HL-60 (cell line): Measurements from ENCODE around the gene EHD1.

Experiments
- CTCF ChIP-seq: IDR thresholded peaks from one replicate; pipeline ENCODE4 v1.5.1; 2011; ENCODE audit warnings: low read length, control low read depth, inconsistent platforms; ENCODE audit not compliant: insufficient read depth
- POLR2AphosphoS5 ChIP-seq: IDR thresholded peaks from 2 replicates; pipeline ENCODE4 v1.6.1; 2012; ENCODE audit warnings: low read depth
- REST ChIP-seq: IDR thresholded peaks from 2 replicates; pipeline ENCODE4 v1.6.1; 2012; ENCODE audit warnings: low read depth; ENCODE audit not compliant: insufficient replicate concordance

GRCh38 chr11:64823568-64824119, 54.8 kb downstream of the EHD1 start:
- TF ChIP-seq CTCF (no peak), POLR2AphosphoS5 (no peak), REST (no peak)
